ENCODE measurements around the gene TEX11.

GRCh38 chrX:70762285-70762684, 146.2 kb downstream of the TEX11 start:
- TF ChIP-seq, protein P1, sequence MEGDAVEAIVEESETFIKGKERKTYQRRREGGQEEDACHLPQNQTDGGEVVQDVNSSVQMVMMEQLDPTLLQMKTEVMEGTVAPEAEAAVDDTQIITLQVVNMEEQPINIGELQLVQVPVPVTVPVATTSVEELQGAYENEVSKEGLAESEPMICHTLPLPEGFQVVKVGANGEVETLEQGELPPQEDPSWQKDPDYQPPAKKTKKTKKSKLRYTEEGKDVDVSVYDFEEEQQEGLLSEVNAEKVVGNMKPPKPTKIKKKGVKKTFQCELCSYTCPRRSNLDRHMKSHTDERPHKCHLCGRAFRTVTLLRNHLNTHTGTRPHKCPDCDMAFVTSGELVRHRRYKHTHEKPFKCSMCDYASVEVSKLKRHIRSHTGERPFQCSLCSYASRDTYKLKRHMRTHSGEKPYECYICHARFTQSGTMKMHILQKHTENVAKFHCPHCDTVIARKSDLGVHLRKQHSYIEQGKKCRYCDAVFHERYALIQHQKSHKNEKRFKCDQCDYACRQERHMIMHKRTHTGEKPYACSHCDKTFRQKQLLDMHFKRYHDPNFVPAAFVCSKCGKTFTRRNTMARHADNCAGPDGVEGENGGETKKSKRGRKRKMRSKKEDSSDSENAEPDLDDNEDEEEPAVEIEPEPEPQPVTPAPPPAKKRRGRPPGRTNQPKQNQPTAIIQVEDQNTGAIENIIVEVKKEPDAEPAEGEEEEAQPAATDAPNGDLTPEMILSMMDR (conservative IDR thresholded peaks at IDR 0.05; ENCODE audit: low read length): no peak
- TF ChIP-seq EZH2phosphoT487 (IDR thresholded peaks at IDR 0.05; ENCODE audit: borderline replicate concordance): no peak
